Gastrocnemius medialis (tissue), 4 donors: ENCODE measurements around the gene PFKP. TPM values are rescaled to one million over a fixed set of nuclear protein-coding genes. Genes with fewer than 3 reads are reported as not detected.

Experiments used
- ATAC-seq, 2 donors: fragments of 150-250 bp; one replicate each; pipeline ENCODE4 v1.9.1; 2016
- DNase-seq, 2 donors: peaks; one replicate each; pipeline ENCODE4 v3.0.0-alpha.2; 2019
- H3K27ac ChIP-seq, 4 donors: fragments of 200-600 bp; sonication (generic); 1 replicate in 1 of 4; 2 replicates in 3 of 4; pipeline ENCODE4 v1.5.1; 2016 to 2018; ENCODE audit warnings: mild to moderate bottlenecking in 2 of 4, moderate library complexity in 1 of 4
- H3K27me3 ChIP-seq, 3 donors: fragments of 200-600 bp; sonication (generic) in 2 of 3; 1 replicate in 1 of 3; 2 replicates in 2 of 3; pipeline versions ENCODE4 v1.5.1 to v1.6.0; 2016 to 2019; ENCODE audit warnings: mild to moderate bottlenecking in 1 of 3, moderate library complexity in 1 of 3
- H3K36me3 ChIP-seq, 2 donors: fragments of 200-600 bp; sonication (generic) in 1 of 2; one replicate each; pipeline ENCODE4 v1.5.1; 2017 to 2018
- H3K4me1 ChIP-seq, 2 donors: fragments of 200-600 bp; sonication (generic) in 1 of 2; one replicate each; pipeline ENCODE4 v1.5.1; 2016 to 2017; ENCODE audit warnings: mild to moderate bottlenecking in 2 of 2
- H3K4me3 ChIP-seq, 4 donors: fragments of 200-600 bp; sonication (generic) in 3 of 4; 1 replicate in 1 of 4; 2 replicates in 3 of 4; pipeline ENCODE4 v1.5.1; 2016 to 2019; ENCODE audit warnings: mild to moderate bottlenecking in 2 of 4
- H3K9me3 ChIP-seq, 3 donors: fragments of 200-600 bp; sonication (generic) in 2 of 3; 1 replicate in 1 of 3; 2 replicates in 2 of 3; pipeline ENCODE4 v1.5.1; 2016 to 2019
- CTCF ChIP-seq, 5 experiments: fragments of 450-650 bp in 3 of 5; fragments of 200-600 bp in 2 of 5; sonication (generic) in 2 of 5; IDR thresholded peaks in 4 of 5; conservative IDR thresholded peaks in 1 of 5; 1 replicate in 4 of 5; 2 replicates in 1 of 5; pipeline ENCODE4 v1.5.1; 2016 to 2019; ENCODE audit warnings: antibody characterized with exemption in 5 of 5, mild to moderate bottlenecking in 3 of 5, moderate library complexity in 3 of 5
- POLR2A ChIP-seq, 2 donors: fragments of 450-650 bp; IDR thresholded peaks; one replicate each; pipeline ENCODE4 v1.6.1; 2017; ENCODE audit warnings: antibody characterized with exemption in 2 of 2, mild to moderate bottlenecking in 2 of 2, moderate library complexity in 2 of 2
- in situ Hi-C, 4 donors: fragments of 200-750 bp; cut with MboI; loops; one replicate each; pipeline versions ENCODE4 v1.15.0 to v1.8.0; 2017; ENCODE audit warnings: low sequenced_read_pairs in 4 of 4
- intact Hi-C: fragments of 100-400 bp; cut with DNase I; formaldehyde crosslinking; loops from one replicate; pipeline ENCODE4 v1.15.1; 2023; ENCODE audit warnings: low total_unique reads
- total RNA-seq, 4 donors: library from RNA; depleted of rRNA; stranded (reverse); fragments of >200 nt; gene quantifications; one replicate each; pipeline versions ENCODE4 v1.1.0 to v1.2.3, GENCODE V29; 2016

Gene PFKP
- total RNA-seq, 4 donors from 2014 or later = 21.3 to 171 (median 38.9) TPM

GRCh38 chr10:3123571-3124411 lies 56.4 kb downstream of the PFKP start:
- no peak overlapping the region for H3K4me3 ChIP-seq
- no peaks in the 10 kb centered on the region for H3K9me3 ChIP-seq
- H3K27me3 ChIP-seq = no peaks in the 10 kb centered on the region
- TF ChIP-seq POLR2A (IDR thresholded peaks at IDR 0.05) (no peak), CTCF (IDR thresholded peaks at IDR 0.05 in 4 of 5, conservative IDR thresholded peaks at IDR 0.05 in 1 of 5) (no peak)
- intact Hi-C loops (no loop called here), in situ Hi-C loops (no loop called here)
- H3K4me1 ChIP-seq = peaks cover 13 to 16% of the 10 kb centered on the region in 2 donors
- no peak for ATAC-seq
- H3K36me3 ChIP-seq = peaks cover 0 to 23% of the 10 kb centered on the region in 2 donors
- no peak for DNase-seq
- no peak overlapping the region for H3K27ac ChIP-seq

- H3K4me1 ChIP-seq = peaks cover 13 to 16% of the 10 kb centered on the region in 2 donors
- ATAC-seq (no peak), DNase-seq (no peak)
- H3K27ac ChIP-seq = no peak overlapping the region
- no peaks in the 10 kb centered on the region for H3K9me3 ChIP-seq
- H3K4me3 ChIP-seq = no peak overlapping the region
- in situ Hi-C loops (no loop called here), intact Hi-C loops (no loop called here)
- no peaks in the 10 kb centered on the region for H3K27me3 ChIP-seq
- TF ChIP-seq POLR2A (IDR thresholded peaks at IDR 0.05) (no peak), CTCF (IDR thresholded peaks at IDR 0.05 in 4 of 5, conservative IDR thresholded peaks at IDR 0.05 in 1 of 5) (no peak)
- peaks cover 0 to 25% of the 10 kb centered on the region in 2 donors for H3K36me3 ChIP-seq
Observed at GRCh38 chr10:3124412-3125175, 57.2 kb downstream of the PFKP start.

- no peak for ATAC-seq
- H3K9me3 ChIP-seq = no peaks in the 10 kb centered on the region
- intact Hi-C loops = no loop called here
- peaks cover 13 to 20% of the 10 kb centered on the region in 2 donors for H3K4me1 ChIP-seq
- in situ Hi-C loops = no loop called here
- no peak for DNase-seq
- no peak overlapping the region for H3K27ac ChIP-seq
- no peak overlapping the region for H3K4me3 ChIP-seq
- H3K36me3 ChIP-seq = peaks cover 0 to 29% of the 10 kb centered on the region in 2 donors
- no peaks in the 10 kb centered on the region for H3K27me3 ChIP-seq
- no peak for TF ChIP-seq POLR2A (IDR thresholded peaks at IDR 0.05)
- no peak for TF ChIP-seq CTCF (IDR thresholded peaks at IDR 0.05 in 4 of 5, conservative IDR thresholded peaks at IDR 0.05 in 1 of 5)
Observed at GRCh38 chr10:3125527-3126170, 58.3 kb downstream of the PFKP start.

- H3K27ac ChIP-seq = peak overlapping the region; percentile 71 to 79 (median 73)
- H3K4me3 ChIP-seq = no peak overlapping the region
- H3K27me3 ChIP-seq = no peaks in the 10 kb centered on the region
- peaks cover 17 to 21% of the 10 kb centered on the region in 2 donors for H3K4me1 ChIP-seq
- peaks cover 0 to 24% of the 10 kb centered on the region in 2 donors for H3K36me3 ChIP-seq
- TF ChIP-seq POLR2A (IDR thresholded peaks at IDR 0.05) = no peak
- no peak for TF ChIP-seq CTCF (IDR thresholded peaks at IDR 0.05 in 4 of 5, conservative IDR thresholded peaks at IDR 0.05 in 1 of 5)
- DNase-seq (no peak), ATAC-seq (no peak)
- H3K9me3 ChIP-seq = no peaks in the 10 kb centered on the region
- intact Hi-C loops (no loop called here), in situ Hi-C loops (no loop called here)
Observed at GRCh38 chr10:3126249-3126648, 58.9 kb downstream of the PFKP start.
